WI38 (cell line): ENCODE measurements around the gene GPC1.

Experiments
- H3K4me3 ChIP-seq: 2 replicates; pipeline ENCODE4 v1.5.1; 2011; ENCODE audit warnings: low read depth, mild to moderate bottlenecking, control low read depth, low read length
- TF ChIP-seq, protein P1 (sequence below): IDR thresholded peaks from 2 replicates; pipeline ENCODE4 v1.5.1; 2012; ENCODE audit warnings: low read depth, mild to moderate bottlenecking, control low read depth, low read length

GPC1 gene

DNA sequence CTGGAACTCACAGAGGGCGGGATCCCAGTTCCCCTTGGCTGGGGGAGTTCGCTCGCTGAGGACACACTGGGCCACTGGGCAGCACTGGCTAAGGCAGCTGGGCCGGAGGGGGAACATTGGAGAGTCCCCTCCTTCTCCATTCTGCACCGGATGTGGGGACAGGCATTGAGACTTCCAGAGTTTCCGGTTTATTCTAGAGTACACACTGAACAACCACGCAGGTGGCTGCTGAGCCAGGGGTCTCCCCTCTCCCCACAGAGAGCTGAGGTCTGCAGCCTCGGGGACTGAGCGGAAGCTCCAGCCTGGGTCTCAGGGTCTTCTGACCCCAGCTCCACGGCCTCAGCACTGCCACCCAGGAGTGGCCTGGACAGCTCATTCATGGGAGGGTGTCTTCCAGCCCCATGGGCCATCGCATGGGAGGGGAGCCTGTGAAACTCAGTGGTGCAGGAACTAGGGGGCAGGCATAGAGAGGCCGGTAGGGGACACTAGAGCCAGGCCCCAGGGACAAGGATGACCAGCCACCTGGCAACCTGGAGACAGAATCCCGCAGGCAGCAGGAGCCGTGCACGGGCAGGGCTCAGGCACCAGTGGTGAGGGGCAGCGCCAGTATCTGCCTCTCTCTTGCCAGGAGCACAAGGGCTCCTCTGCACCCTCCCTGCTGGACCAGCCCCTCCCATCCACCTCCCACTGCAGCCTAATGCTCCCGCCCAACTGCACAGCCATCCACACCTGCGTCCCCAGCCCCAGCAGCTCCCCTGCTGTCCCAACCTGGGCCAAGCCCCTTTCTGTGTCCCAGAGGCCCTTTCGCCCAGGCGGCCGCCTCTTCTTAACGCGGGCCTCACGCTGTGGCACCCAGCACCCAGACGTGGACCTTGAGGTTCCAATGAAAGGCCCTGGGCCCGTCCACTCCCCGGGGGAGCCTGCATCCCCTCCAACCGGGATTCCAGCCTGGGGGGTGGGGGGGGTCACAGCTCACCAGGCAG lies 45.1 kb upstream of the GPC1 start:
- TF ChIP-seq, protein P1, sequence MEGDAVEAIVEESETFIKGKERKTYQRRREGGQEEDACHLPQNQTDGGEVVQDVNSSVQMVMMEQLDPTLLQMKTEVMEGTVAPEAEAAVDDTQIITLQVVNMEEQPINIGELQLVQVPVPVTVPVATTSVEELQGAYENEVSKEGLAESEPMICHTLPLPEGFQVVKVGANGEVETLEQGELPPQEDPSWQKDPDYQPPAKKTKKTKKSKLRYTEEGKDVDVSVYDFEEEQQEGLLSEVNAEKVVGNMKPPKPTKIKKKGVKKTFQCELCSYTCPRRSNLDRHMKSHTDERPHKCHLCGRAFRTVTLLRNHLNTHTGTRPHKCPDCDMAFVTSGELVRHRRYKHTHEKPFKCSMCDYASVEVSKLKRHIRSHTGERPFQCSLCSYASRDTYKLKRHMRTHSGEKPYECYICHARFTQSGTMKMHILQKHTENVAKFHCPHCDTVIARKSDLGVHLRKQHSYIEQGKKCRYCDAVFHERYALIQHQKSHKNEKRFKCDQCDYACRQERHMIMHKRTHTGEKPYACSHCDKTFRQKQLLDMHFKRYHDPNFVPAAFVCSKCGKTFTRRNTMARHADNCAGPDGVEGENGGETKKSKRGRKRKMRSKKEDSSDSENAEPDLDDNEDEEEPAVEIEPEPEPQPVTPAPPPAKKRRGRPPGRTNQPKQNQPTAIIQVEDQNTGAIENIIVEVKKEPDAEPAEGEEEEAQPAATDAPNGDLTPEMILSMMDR = no peak
- no peak overlapping the region for H3K4me3 ChIP-seq

DNA sequence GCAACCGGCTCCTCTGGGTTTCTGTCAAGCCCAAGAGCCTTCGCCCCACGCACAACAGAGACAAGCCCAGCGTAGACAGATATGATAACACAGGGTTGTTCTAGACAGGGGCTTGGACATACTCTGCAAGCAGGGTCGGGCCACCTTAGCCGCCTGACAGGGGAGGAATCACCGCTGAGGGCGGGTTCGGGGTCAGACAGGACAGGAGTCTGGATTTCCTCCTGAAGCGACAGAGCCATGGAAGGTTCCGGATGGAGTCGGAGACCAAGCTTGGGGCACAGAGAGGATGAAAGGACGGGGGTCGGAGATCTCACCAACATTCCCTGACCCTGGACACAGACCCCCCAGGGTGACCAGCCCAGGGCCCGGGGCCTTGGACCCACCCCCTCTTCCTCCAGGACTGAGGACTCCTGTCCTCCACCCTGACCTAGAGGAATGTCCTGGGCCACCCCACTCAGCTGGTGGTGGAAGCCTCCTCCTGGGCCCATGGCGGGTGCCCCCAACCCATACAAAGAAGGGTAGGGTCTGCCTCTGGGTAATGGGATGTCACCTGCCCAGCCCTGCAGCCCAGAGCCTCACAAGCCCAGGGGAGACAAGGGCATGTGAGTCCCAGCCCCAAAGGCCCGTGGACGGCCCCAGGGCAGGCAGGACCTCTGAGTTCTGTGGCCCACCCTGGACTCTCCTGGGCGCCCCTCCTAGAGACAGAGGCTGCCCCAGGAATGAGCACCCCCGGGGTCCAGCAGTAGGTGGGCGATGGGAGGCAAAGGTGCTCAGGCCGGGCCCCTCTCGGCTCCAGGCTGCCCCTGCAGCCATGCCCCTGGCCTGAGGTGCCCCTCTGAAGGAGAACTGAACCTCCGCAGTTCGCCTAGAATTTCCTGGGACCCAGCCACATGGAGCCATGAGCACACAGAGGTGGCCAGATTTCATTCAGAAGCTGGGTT lies 44.1 kb upstream of the GPC1 start:
- TF ChIP-seq, protein P1 = no peak
- no peak overlapping the region for H3K4me3 ChIP-seq

DNA sequence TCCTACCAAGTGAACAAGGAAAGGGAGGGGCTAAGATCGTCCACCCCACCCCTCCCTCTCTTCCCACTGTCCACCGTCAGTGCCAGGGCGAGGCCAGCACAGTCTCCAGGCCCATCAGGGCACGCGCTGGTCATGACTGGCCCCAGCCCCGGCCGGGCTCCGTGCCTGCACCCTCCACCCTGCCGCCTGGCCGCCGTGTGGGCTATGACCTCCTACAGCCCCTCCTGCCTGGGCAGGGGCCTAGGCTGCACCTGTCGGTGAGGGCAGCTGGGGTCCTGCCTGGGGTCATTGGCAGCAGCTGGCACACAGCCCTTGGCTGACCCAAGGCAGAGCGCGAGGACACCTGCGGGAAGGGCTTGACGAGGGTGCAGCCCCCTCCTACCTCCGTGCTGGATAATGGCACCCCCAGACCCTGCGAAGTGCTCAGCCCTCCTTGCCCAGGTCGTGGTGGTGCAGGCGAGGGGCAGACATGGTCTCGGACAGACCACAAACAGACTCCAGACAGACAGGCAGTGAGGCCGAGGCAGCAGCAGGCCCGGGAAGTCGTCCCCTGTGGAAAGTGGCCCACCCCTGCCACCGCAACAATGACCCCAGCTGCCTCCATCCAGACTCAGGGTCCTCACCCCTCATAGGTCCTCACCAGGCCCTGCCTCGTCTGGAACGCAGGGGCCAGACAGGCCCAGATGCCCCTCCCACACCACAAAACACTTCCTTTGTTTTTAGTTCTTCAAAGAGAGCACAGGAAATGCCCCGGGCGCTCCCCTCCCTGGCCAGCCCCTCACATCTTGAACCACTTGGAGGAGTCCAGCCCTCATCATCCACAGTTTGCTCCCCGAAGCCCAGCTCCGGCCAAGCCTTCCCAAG lies 43.1 kb upstream of the GPC1 start:
- TF ChIP-seq, protein P1 = no peak
- H3K4me3 ChIP-seq = no peak overlapping the region

DNA sequence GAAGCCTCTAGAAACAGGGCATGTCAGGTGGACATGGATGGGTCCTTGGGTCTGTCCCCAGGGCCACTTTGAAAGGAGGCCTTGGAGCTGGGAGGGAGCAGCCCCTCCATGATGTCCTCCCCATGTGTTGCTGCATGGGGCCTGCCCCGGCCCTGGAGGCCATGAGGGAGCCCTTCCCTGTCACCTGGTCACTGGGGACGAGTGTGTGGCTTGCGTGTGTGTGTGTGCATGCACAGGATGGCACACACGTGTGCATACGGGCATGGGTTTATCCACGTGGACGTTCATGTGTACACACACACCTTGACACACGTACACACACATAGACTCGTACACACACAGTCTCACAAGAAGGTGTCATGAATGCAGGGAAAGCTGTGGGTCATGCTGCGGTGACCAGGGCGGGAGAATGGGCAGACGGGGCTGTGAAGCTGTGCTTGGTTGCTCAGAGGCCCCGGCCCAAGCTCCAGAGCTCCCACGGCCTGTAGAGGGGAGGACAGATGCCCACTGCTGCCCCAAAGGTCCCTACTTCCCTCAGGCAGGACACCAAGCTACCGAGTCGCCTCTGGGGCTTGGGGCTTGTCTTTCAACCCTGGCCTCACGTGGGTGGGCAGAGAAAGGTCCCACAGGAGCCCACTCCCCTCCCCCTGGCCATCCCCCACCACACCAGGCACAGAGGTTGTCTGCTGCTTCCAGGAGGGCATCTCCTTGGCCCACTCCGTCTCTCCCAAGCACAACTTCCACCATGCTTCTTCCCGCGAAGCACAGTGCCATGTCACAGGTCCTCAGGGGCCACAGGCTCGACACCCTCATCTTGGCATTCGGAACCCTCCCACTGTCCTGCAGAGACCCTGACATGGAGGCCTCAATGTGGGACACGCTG lies 42.3 kb upstream of the GPC1 start:
- H3K4me3 ChIP-seq = no peak overlapping the region
- TF ChIP-seq, protein P1 = no peak

DNA sequence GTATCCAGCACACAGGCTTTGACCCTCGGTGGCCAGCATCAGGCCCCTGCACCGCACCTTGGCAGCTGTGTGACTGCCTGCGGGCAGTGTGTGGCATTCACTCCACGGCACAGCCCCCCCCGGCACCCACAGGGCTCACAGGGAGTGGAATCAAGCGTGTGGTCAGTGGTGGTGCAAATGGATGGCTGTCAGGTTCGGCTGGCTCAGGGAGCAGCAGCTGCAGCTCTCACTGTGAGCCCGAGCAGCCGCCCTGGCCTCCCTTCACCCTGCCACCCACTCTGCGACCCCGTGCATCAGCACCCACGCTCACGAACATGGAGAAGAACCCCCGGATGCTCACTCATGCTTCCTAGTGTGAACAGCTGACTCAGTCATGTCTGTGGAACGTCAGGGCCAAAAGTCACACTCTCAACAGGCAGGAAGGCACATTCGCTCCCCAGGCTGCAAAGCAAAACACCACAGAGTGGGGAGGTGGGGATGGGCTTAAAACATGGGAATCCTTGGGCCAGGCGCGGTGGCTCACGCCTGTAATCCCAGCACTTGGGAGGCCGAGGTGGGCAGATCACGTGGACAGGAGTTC lies 41.5 kb upstream of the GPC1 start:
- TF ChIP-seq, protein P1 = no peak
- H3K4me3 ChIP-seq = no peak overlapping the region

DNA sequence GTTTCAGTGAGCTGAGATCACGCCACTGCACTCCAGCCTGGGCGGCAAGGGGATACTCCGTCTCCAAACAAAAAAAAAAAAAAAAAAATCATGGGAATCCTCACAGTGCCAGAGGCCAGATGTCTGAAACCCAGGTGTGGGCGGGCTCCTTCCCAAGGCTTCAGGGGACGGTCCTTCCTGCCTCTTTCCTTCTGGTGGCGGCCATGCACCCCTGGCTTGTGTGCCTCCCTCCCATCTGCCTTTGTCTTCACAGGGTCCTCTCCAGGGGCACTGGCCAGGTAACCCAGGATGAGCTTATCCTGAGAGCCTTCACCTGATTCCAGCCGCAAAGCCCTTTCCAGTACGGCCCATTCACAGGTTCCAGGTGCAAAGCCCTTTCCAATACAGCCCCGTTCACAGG lies 40.9 kb upstream of the GPC1 start:
- no peak overlapping the region for H3K4me3 ChIP-seq
- TF ChIP-seq, protein P1 = no peak
